COR-L47 (cell line): ENCODE data around the gene NKX1-1.

Experiments used
- DNase-seq: peaks from one replicate; lab custom pipeline; 2025; lab: John Stamatoyannopoulos, UW

NKX1-1 gene

DNA sequence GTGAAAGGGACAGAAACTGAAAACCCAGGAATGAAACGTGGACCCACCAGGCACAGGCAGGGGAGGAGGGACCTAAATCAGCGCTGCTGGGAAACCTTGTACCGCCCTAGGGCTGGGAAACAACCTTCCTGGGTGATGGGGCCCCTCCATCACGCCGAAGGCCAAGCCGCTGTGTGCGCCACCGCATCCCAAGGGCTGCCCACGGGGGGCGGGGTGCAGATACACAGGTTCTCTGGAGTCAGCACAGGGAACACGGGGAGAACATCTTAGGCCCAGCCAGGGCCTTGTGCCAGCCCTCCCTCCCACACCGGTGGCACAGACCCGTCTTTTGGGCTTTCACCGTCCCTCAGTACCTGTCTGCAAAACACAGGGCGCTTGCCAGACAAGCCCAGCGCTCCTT lies 46.3 kb downstream of the NKX1-1 start:
- no peak for DNase-seq

DNA sequence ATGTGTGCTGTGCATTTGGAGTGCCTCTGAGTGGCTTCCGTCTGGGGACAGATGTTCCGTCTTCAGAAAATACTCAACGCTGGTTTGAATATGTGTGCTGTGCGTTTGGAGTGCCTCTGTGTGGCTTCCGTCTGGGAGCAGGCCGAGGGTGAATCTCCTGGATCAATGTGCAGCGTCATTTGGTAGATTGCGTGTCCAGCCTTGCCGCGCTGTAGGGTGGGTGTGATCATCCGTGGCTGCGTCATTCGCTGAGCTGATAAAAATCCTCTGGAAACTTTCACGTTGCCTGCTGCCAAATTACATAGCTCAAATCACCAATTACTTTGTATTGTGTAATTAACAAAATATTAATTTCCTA lies 47.1 kb downstream of the NKX1-1 start:
- DNase-seq, result no peak

DNA sequence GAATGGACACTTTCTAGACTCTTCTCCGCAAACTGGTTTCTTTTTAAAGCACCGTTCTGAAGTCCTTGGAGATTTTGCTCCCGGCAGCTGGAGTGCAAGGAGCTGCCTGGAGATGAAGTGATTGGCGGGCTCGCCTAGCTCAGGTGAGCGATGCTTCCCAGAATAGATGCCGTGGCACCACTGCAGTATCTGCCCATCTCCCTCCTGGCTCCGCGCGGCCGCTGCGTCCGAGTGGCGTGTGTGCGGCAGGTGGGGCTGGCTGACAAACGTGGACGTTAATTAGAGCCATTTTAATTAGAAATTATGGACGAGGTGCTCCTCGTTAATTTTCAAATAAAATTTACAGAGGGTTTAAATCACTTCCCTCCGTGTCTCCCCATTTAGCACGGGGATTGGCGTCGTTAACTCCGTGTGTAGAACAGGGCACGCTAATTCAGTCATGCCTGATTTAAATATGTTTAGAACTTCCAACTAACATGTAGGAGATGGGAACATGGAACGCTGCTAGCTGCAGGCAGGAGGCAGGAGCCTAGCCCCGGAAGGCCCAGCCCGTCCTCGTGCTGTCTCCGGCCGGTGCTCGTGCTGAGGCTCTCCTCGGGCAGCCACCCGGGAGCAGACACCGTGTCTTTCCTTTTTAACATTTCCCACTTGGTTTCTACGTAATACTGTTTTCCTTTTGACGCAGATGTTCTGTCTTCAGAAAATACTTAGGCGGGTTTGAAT lies 47.7 kb downstream of the NKX1-1 start:
- DNase-seq, result no peak

- DNase-seq, result no peak
These were observed 48.6 kb downstream of the NKX1-1 start for GRCh38 chr4:1357356-1358248.

DNA sequence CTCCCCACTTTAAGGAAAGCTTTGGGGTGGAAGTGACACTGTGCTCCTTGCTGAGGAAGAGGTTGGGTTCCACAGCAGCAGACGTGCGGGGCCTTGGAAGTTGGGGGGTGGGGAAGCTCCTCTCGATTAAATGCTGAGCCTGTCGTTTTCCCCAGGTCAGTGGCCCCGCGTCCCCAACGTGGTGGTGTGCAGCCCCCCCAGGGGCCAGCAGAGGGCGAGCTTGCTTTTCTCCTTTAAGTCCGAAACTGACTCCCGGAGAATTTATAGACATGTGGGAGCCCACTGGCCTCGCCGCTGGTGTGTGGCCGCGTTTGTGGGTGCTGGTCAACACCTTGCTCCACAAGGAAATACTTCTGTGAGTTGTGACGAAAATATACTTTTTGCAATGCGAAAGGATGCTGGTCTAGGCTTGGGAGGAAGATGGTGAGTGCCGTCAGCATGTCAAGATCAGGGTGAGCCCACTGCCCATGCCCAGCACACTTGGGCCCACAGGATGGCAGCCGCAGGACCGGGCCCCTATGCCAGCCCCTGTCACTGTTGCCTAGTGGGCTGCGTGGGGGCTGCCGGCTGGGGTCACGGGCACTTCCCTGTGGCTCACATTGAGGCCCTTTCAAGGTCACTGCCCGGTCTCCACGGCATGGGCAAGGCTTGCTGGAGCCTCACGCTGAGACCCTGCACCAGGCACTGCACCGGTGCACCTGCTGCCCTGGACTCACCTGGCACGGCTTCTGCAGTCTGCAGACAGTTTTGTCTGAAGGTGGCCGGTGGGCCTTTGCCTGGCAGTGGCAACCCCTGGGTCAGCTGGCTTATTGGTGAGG lies 49.9 kb downstream of the NKX1-1 start:
- peak; percentile 40 for DNase-seq

- no peak for DNase-seq
These were observed 50.9 kb downstream of the NKX1-1 start for GRCh38 chr4:1355378-1355777.

DNA sequence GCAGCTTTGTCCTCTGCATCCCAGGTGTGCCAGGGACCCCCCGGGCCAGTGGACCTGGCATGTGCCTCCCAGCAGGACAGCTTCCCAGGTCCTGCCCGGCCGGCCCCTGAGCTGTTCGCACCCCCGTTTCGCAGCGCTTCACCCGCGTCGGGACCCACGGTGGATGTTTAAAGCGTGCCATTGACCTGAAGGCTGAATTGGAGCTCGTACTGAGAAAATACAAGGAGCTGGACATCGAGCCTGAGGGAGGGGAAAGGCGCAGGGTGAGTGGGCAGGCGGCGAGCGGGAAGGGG lies 51.3 kb downstream of the NKX1-1 start:
- no peak for DNase-seq

GRCh38 chr4:1354136-1354982 lies 51.9 kb downstream of the NKX1-1 start:
- no peak for DNase-seq

DNA sequence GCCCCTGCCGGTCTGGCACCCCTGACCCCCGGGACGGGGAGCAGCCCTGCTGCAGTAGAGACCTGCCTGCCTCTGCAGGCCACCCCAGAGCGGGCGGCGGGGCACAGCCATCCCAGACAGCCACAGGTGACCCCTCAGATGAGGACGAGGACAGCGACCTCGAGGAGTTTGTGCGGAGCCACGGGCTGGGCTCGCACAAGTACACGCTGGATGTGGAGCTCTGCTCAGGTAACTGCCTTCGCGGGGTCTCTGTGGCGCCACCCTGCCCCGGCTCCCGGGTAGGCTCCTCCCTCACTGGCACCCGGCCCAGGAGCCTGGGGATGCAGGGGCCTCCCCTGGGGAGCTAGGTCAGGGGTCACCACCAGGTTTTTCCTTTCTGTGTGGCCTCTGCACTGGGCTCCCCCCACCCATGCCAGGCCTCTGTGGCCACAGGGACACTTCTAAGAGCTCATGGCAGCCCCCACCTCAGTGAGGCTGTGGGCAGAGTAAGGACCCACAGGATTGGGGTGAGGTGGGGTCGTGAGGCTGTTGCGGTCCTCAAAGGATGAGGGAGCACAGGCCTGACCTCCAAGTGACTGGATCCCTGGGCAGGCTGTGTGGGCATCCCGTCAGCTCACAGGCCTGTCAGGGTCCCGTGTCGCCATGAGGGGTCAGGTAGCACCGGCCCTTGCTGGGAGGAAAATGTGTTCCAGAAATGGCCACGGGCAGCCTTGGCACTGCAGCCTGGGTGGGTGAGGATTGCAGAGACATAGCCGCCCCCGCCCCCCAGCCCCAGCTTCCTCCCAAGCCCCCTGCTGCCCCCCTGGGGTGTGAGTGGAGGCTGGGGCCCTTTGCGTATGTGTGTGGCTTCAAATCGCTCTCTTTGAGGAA lies 52.8 kb downstream of the NKX1-1 start:
- no peak for DNase-seq
